Activated CD4-positive, CD25-positive, alpha-beta regulatory T cell (primary cell): ENCODE measurements around the gene LMTK3.
"Not testable (repeated sequence)": the region's sequence is repeated elsewhere in the genome, so short reads cannot be mapped to it uniquely, and the experiment has no call there.

Experiments
- DNase-seq, 4 experiments: peaks; one replicate each; lab custom pipeline; 2025; lab: John Stamatoyannopoulos, UW

LMTK3 gene

DNA sequence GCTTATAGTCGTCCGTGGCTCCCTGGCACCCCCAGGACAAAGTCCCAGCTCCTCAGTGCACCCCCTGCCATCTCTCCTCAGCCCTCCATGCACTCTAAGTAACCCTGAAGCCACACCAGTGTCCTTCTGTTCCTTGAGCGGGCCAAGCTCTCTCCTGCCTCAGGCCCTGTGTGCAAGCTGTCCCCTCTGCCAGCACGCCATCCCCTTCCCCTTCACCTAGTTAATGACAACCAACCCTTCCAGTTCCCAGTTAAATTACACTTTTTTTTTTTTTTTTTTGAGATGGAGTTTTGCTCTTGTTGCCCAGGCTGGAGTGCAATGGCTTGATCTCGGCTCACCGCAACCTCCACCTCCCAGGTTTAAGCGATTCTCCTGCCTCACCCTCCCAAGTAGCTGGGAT lies 23.2 kb downstream of the LMTK3 start:
- not testable (repeated sequence) for DNase-seq

GRCh38 chr19:48487948-48488347 lies 23.7 kb downstream of the LMTK3 start:
- no peak for DNase-seq

GRCh38 chr19:48487544-48487943 lies 24.1 kb downstream of the LMTK3 start:
- no peak for DNase-seq

DNA sequence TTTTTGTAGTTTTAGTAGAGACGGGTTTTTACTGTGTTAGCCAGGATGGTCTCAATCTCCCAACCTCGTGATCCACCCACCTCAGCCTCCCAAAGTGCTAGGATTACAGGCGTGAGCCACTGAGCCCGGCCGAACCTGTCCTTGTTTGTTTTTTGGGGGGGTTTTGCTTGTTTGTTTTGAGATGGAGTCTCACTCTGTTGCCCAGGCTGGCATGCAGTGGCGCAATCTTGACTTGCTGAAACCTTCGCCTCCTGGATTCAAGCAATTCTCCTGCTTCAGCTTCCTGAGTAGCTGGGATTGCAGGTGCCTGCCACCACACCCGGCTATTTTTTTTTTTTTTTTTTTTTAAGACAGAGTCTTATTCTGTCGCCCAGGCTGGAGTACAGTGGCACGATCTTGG lies 24.9 kb downstream of the LMTK3 start:
- DNase-seq = not testable (repeated sequence)

GRCh38 chr19:48484931-48485612 lies 26.6 kb downstream of the LMTK3 start:
- no peak for DNase-seq

GRCh38 chr19:48484247-48484893 lies 27.3 kb downstream of the LMTK3 start:
- no peak for DNase-seq

- no peak for DNase-seq
These were observed 28.3 kb downstream of the LMTK3 start for GRCh38 chr19:48483301-48483700.

GRCh38 chr19:48481846-48482639 lies 29.6 kb downstream of the LMTK3 start:
- DNase-seq = no peak

DNA sequence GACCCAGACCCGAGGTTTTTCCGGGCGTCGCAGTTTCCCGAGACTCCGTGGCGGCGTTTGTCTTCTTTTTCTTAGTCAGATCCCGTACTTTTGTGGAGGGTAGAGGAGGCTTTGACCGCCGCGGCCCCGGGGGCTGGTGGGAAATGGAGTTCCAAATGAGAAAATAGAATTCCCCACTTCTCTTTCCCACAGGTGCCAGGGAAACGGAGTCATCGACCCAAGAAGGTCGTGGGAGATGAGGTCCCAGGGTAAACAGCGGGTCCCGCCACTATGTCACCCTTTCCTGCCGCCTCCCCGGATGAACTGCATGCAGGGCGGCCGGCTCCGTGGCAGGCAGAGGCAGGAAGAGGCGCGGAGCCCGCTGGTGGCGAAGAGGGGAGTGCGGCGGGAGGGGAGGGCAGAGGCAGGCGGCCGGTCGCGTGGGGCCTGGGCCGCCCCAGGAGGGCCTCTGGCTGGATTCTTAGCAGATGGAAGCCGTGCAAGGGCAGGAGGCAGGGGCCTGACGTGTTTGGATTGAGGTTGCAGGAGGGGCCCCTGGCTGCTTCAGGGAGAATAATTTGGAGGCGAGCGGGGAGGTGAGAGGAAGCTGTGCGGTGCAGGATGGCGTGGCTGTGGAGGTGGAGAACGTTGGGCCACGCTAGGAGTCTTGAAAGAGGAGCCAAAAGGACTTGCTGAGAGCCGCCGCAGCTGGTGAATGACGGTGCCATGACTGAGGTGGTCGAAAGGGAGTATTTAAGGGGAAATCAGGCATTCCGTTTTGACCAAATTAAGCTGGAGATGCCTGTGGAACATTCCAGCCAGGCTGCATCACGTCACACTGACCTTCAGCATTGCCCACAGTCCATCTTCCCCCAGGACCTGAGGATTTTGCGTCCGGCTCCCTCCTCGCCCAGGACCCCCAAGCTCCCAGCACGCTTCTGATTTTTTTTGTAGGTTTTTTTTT lies 30.8 kb downstream of the LMTK3 start:
- DNase-seq = peak in 3 of 4 experiments; percentile 12 to 45 (median 26)

- peak in 1 of 4 experiments; percentile 17 for DNase-seq
These were observed 31.5 kb downstream of the LMTK3 start for GRCh38 chr19:48480183-48480557.

DNA sequence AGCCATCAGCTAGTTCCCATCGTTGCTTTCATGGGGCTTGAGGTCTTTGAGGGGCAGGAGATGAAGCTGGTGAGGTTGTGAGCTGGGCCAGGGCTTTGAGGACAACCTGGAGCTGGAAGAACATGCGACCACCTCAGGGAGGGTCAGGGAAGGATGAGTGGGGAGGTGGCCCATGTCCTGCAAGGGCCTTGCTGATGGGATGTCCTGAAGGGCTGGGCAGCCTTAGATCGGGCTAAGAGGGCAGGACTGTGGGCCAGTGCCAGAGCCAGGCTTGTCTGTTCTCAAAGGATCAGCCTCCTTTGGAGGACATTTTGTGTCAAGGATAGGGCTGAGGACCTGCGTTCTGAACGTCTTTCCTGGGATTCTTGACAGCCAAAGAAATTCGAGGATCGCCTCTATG lies 31.9 kb downstream of the LMTK3 start:
- no peak for DNase-seq

DNA sequence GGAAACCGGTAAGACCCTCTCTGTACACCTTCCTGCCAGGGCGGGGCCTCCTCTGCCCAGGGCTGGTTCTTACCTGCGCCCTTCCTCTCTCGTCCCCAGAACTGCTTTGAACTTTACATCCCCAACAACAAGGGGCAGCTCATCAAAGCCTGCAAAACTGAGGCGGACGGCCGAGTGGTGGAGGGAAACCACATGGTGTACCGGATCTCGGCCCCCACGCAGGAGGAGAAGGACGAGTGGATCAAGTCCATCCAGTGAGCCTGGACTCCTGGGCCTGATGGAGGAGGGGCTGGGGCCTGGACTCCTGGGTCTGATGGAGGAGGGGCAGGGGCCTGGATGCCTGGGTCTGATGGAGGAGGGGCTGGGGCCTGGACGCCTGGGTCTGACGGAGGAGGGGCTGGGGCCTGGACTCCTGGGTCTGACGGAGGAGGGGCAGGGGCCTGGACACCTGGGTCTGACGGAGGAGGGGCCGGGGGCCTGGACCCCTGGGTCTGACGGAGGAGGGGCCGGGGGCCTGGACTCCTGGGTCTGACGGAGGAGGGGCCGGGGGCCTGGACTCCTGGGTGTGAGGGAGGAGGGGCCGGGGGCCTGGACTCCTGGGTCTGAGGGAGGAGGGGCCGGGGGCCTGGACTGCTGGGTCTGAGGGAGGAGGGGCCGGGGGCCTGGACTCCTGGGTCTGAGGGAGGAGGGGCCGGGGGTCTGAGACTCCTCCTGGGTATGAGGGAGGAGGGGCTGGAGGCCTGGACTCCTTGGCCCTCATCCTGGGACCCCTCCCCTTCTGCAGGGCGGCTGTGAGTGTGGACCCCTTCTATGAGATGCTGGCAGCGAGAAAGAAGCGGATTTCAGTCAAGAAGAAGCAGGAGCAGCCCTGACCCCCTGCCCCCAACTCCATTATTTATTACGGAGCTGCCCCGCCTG lies 33.0 kb downstream of the LMTK3 start:
- no peak for DNase-seq

DNA sequence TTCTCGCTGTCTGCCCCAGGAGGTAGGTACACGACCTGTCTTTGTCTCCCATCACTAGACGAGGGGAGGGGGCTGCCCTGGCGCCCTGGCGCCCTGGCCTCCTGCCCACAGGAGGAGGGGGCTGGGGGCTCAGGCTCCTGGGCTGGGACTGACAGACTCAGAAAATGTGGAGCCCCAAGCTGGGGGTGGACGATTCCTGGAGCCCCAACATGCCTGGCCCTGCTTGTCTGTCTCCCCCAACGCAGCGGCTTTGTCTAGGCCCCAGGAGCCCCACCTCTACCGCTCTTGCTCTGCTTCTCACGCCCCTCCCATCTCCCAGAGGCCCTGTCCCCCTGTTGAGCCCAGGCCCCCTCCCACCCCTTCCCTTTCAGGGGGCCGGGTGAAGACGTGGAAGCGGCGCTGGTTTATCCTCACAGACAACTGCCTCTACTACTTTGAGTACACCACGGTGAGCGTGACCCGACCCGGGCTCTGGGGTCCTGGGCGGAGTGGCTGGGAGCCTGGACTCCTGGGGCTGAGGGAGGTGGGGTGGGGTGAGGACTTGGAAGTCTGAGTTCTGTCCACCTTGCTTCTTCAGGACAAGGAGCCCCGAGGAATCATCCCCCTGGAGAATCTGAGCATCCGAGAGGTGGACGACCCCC lies 33.8 kb downstream of the LMTK3 start:
- no peak for DNase-seq

GRCh38 chr19:48477067-48477685 lies 34.5 kb downstream of the LMTK3 start:
- no peak for DNase-seq

DNA sequence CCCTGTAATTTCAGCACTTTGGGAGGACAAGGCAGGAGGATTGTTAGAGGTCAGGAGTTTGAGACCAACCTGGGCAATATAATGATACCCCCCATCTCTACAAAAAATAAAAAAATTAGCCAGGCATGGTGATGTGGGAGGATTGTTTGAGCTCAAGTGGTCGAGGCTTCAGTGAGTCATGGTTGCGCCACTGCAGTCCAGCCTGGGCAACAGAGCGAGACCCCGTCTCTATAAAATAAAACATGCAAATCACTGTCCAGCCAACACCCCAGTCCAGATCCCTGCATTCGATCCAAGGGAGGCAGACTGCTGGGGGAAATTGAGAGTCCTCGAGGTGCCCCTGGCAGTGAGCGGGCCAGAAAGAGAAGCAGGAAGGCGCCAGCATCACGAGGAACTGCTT lies 35.5 kb downstream of the LMTK3 start:
- DNase-seq = no peak

DNA sequence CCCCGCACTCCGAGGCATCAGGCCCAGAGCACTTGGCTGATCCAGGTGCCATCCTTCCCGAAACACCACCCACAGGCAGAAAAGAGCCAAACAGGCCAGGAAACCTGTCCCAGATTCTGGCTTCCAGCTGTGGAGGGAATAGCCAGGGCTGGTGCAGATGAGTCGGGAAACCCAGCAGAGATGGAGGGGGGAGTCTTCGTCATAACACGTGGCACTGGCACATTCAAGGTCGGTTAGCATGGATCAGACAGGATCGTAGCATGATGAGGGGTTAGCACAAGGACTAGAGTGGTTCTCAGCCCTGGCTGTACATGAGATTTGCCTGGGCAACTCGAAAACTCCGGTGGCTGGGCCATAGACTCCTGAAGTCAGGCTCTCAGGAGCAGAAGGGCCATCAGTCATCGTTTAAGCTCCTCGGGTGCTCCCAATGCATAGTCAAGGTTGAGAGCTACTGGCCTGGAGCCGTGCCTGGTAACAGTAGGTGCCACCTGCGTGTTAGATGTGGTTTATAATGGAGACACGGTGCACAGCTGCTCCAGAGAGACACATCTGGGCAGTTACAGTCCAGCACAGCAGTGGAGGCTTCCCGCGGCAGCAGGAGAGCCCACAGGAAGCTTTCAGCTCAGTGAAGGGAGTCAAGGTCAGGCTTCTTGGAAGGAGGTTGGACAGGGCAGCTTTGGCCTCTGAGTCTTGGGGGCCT lies 36.1 kb downstream of the LMTK3 start:
- no peak for DNase-seq

GRCh38 chr19:48474084-48474592 lies 37.5 kb downstream of the LMTK3 start:
- no peak for DNase-seq

- DNase-seq = no peak
These were observed 38.3 kb downstream of the LMTK3 start for GRCh38 chr19:48473161-48473966.
